SJSA1 (cell line): ENCODE results near the gene GNA12. TPM values are rescaled to one million over a fixed set of nuclear protein-coding genes. Genes with fewer than 3 reads are reported as not detected.

Source experiments
- DNase-seq, 2 experiments: peaks; one replicate each; pipeline ENCODE4 v3.0.0-alpha.2; 2015 to 2020; ENCODE audit warnings: low spot score in 2 of 2, low read depth in 1 of 2
- H3K27ac ChIP-seq: fragments of 250-450 bp; sonication (Bioruptor Pico); 2 replicates; pipeline ENCODE4 v1.5.1; 2020; ENCODE audit warnings: mild to moderate bottlenecking, moderate library complexity
- H3K27me3 ChIP-seq: fragments of 250-450 bp; sonication (Bioruptor Pico); replicated peaks from 2 replicates; pipeline ENCODE4 v1.5.1; 2020; ENCODE audit warnings: mild to moderate bottlenecking, moderate library complexity
- H3K36me3 ChIP-seq: fragments of 250-450 bp; sonication (Bioruptor Pico); 2 replicates; pipeline ENCODE4 v1.5.1; 2020; ENCODE audit warnings: mild to moderate bottlenecking
- H3K4me1 ChIP-seq: fragments of 250-450 bp; sonication (Bioruptor Pico); replicated peaks from 2 replicates; pipeline ENCODE4 v1.6.1; 2021; ENCODE audit warnings: mild to moderate bottlenecking
- H3K4me3 ChIP-seq: fragments of 250-450 bp; sonication (Bioruptor Pico); 2 replicates; pipeline ENCODE4 v1.5.1; 2020; ENCODE audit warnings: mild to moderate bottlenecking
- H3K9me3 ChIP-seq: fragments of 250-450 bp; sonication (Bioruptor Pico); replicated peaks from 2 replicates; pipeline ENCODE4 v1.5.1; 2020; ENCODE audit warnings: mild to moderate bottlenecking
- total RNA-seq: library from RNA; depleted of rRNA; stranded (reverse); fragments of >200 nt; shearing (Covaris generic); gene quantifications from 2 replicates; pipeline ENCODE4 v1.2.3, GENCODE V29; 2014; rRNA removed

GNA12 gene
- total RNA-seq = 16.3 and 31.2 TPM in 2 replicates

GRCh38 chr7:2844153-2845033, at the start of gene GNA12:
Gene GNA12 (minus strand): TSS chr7:2844308. CDS start chr7:2844161, 147 bp downstream.
- peak within 1 kb of the TSS; percentile 80 for H3K4me3 ChIP-seq
- peaks cover 18% of the 10 kb centered on the region for H3K4me1 ChIP-seq
- H3K27me3 ChIP-seq = no peaks in the 10 kb centered on the region
- peaks cover 41% of the 10 kb centered on the region for H3K36me3 ChIP-seq
- no peaks in the 10 kb centered on the region for H3K9me3 ChIP-seq
- H3K27ac ChIP-seq = no peak within 1 kb of the TSS
- DNase-seq = peak; percentile 98 to 99

- H3K4me1 ChIP-seq = peaks cover 13% of the 10 kb centered on the region
- peak; percentile 60 to 64 for DNase-seq
- no peaks in the 10 kb centered on the region for H3K9me3 ChIP-seq
- H3K27ac ChIP-seq = no peak overlapping the region
- no peaks in the 10 kb centered on the region for H3K27me3 ChIP-seq
- H3K4me3 ChIP-seq = no peak overlapping the region
- H3K36me3 ChIP-seq = no peaks in the 10 kb centered on the region
Observed at GRCh38 chr7:2893411-2893861, 49.3 kb upstream of the GNA12 start.

GRCh38 chr7:2892549-2892948, 48.4 kb upstream of the GNA12 start:
- H3K27ac ChIP-seq = no peak overlapping the region
- H3K4me1 ChIP-seq = peaks cover 13% of the 10 kb centered on the region
- no peaks in the 10 kb centered on the region for H3K27me3 ChIP-seq
- no peaks in the 10 kb centered on the region for H3K9me3 ChIP-seq
- no peak overlapping the region for H3K4me3 ChIP-seq
- H3K36me3 ChIP-seq = no peaks in the 10 kb centered on the region
- no peak for DNase-seq

GRCh38 chr7:2887816-2888215, 43.7 kb upstream of the GNA12 start:
- Histone ChIP-seq H3K27me3 (no peaks in the 10 kb centered on the region), H3K36me3 (no peaks in the 10 kb centered on the region), H3K4me3 (no peak overlapping the region), H3K9me3 (no peaks in the 10 kb centered on the region), H3K4me1 (peaks cover 4% of the 10 kb centered on the region), H3K27ac (no peak overlapping the region)
- no peak for DNase-seq

- Histone ChIP-seq H3K4me3 (no peak overlapping the region), H3K4me1 (no peaks in the 10 kb centered on the region), H3K36me3 (no peaks in the 10 kb centered on the region), H3K27ac (no peak overlapping the region), H3K9me3 (no peaks in the 10 kb centered on the region), H3K27me3 (no peaks in the 10 kb centered on the region)
- DNase-seq = peak; percentile 42 to 60
Observed at GRCh38 chr7:2886900-2887299, 42.8 kb upstream of the GNA12 start.

GRCh38 chr7:2886391-2886790, 42.3 kb upstream of the GNA12 start:
- no peaks in the 10 kb centered on the region for H3K9me3 ChIP-seq
- H3K36me3 ChIP-seq = no peaks in the 10 kb centered on the region
- no peak overlapping the region for H3K27ac ChIP-seq
- no peaks in the 10 kb centered on the region for H3K4me1 ChIP-seq
- no peak overlapping the region for H3K4me3 ChIP-seq
- DNase-seq = no peak
- H3K27me3 ChIP-seq = no peaks in the 10 kb centered on the region

GRCh38 chr7:2884161-2884560, 40.1 kb upstream of the GNA12 start:
- Histone ChIP-seq H3K4me1 (no peaks in the 10 kb centered on the region), H3K36me3 (no peaks in the 10 kb centered on the region), H3K9me3 (no peaks in the 10 kb centered on the region), H3K27me3 (no peaks in the 10 kb centered on the region), H3K27ac (no peak overlapping the region), H3K4me3 (no peak overlapping the region)
- DNase-seq = no peak

GRCh38 chr7:2883101-2883500, 39.0 kb upstream of the GNA12 start:
- Histone ChIP-seq H3K36me3 (no peaks in the 10 kb centered on the region), H3K27me3 (no peaks in the 10 kb centered on the region), H3K4me1 (peaks cover 6% of the 10 kb centered on the region), H3K27ac (no peak overlapping the region), H3K9me3 (no peaks in the 10 kb centered on the region), H3K4me3 (no peak overlapping the region)
- no peak for DNase-seq

- H3K27me3 ChIP-seq = no peaks in the 10 kb centered on the region
- H3K4me3 ChIP-seq = no peak overlapping the region
- H3K36me3 ChIP-seq = no peaks in the 10 kb centered on the region
- no peaks in the 10 kb centered on the region for H3K9me3 ChIP-seq
- H3K4me1 ChIP-seq = peaks cover 6% of the 10 kb centered on the region
- no peak overlapping the region for H3K27ac ChIP-seq
- DNase-seq = no peak
Observed at GRCh38 chr7:2882111-2882510, 38.0 kb upstream of the GNA12 start.

- DNase-seq = no peak
- H3K4me3 ChIP-seq = no peak overlapping the region
- H3K27ac ChIP-seq = no peak overlapping the region
- H3K27me3 ChIP-seq = no peaks in the 10 kb centered on the region
- no peaks in the 10 kb centered on the region for H3K9me3 ChIP-seq
- peaks cover 11% of the 10 kb centered on the region for H3K4me1 ChIP-seq
- no peaks in the 10 kb centered on the region for H3K36me3 ChIP-seq
Observed at GRCh38 chr7:2880874-2881533, 36.9 kb upstream of the GNA12 start.

GRCh38 chr7:2880051-2880450, 35.9 kb upstream of the GNA12 start:
- no peak for DNase-seq
- no peak overlapping the region for H3K4me3 ChIP-seq
- H3K27me3 ChIP-seq = no peaks in the 10 kb centered on the region
- no peaks in the 10 kb centered on the region for H3K36me3 ChIP-seq
- H3K27ac ChIP-seq = no peak overlapping the region
- H3K4me1 ChIP-seq = peaks cover 20% of the 10 kb centered on the region
- H3K9me3 ChIP-seq = no peaks in the 10 kb centered on the region

- no peak for DNase-seq
- Histone ChIP-seq H3K36me3 (no peaks in the 10 kb centered on the region), H3K27me3 (no peaks in the 10 kb centered on the region), H3K27ac (no peak overlapping the region), H3K9me3 (no peaks in the 10 kb centered on the region), H3K4me3 (no peak overlapping the region), H3K4me1 (peaks cover 26% of the 10 kb centered on the region)
Observed at GRCh38 chr7:2879354-2879753, 35.2 kb upstream of the GNA12 start.

GRCh38 chr7:2878306-2878705, 34.2 kb upstream of the GNA12 start:
- H3K4me1 ChIP-seq = peaks cover 35% of the 10 kb centered on the region
- no peaks in the 10 kb centered on the region for H3K9me3 ChIP-seq
- H3K36me3 ChIP-seq = no peaks in the 10 kb centered on the region
- no peaks in the 10 kb centered on the region for H3K27me3 ChIP-seq
- DNase-seq = no peak
- H3K27ac ChIP-seq = no peak overlapping the region
- no peak overlapping the region for H3K4me3 ChIP-seq

- Histone ChIP-seq H3K4me3 (no peak overlapping the region), H3K27me3 (no peaks in the 10 kb centered on the region), H3K4me1 (peaks cover 37% of the 10 kb centered on the region), H3K36me3 (no peaks in the 10 kb centered on the region), H3K9me3 (no peaks in the 10 kb centered on the region), H3K27ac (peak overlapping the region; percentile 26)
- peak; percentile 76 to 87 for DNase-seq
Observed at GRCh38 chr7:2876031-2876731, 32.1 kb upstream of the GNA12 start.
